NT2/D1 (cell line): ENCODE results near the gene CYP1A2.
"Not testable (repeated sequence)": the region's sequence is repeated elsewhere in the genome, so short reads cannot be mapped to it uniquely, and the experiment has no call there.

ENCODE experiments used
- DNase-seq: peaks from one replicate; pipeline ENCODE4 v3.0.0-alpha.2; 2011; ENCODE audit warnings: low read depth, low spot score
- H3K27me3 ChIP-seq: 2 replicates; pipeline ENCODE4 v1.6.0; 2011; ENCODE audit warnings: mild to moderate bottlenecking; ENCODE audit not compliant: insufficient read length, insufficient read depth
- H3K36me3 ChIP-seq: 2 replicates; pipeline ENCODE4 v1.6.1; 2011; ENCODE audit warnings: mild to moderate bottlenecking, low read length, mixed read lengths; ENCODE audit not compliant: insufficient read depth, insufficient read length
- H3K4me1 ChIP-seq: 2 replicates; pipeline ENCODE4 v1.5.1; 2011; ENCODE audit not compliant: insufficient read depth, insufficient read length
- H3K4me3 ChIP-seq: 2 replicates; pipeline ENCODE4 v1.5.1; 2011; ENCODE audit warnings: low read depth; ENCODE audit not compliant: insufficient read length
- H3K9ac ChIP-seq: 2 replicates; pipeline ENCODE4 v1.6.0; 2011; ENCODE audit warnings: low read depth; ENCODE audit not compliant: insufficient read length
- H3K9me3 ChIP-seq: 2 replicates; pipeline ENCODE4 v1.5.1; 2011; ENCODE audit warnings: mild to moderate bottlenecking, low read length; ENCODE audit not compliant: insufficient read depth
- SUZ12 ChIP-seq: IDR thresholded peaks from 2 replicates; pipeline ENCODE4 v1.6.1; 2011; ENCODE audit not compliant: insufficient read length, insufficient read depth; ENCODE audit errors: extremely low read depth
- YY1 ChIP-seq: IDR thresholded peaks from 2 replicates; pipeline ENCODE4 v1.6.1; 2011; ENCODE audit not compliant: insufficient read length, insufficient read depth
- ZNF274 ChIP-seq: IDR thresholded peaks from 2 replicates; pipeline ENCODE4 v1.6.1; 2011; ENCODE audit warnings: mild to moderate bottlenecking, low read depth, low read length

The CYP1A2 gene

GRCh38 chr15:74723187-74723586 is 25.5 kb upstream of the CYP1A2 start:
- no peak overlapping the region for H3K4me3 ChIP-seq
- H3K36me3 ChIP-seq: no peaks in the 10 kb centered on the region
- H3K9ac ChIP-seq: no peak overlapping the region
- peaks cover 11% of the 10 kb centered on the region for H3K4me1 ChIP-seq
- H3K9me3 ChIP-seq: peaks cover 6% of the 10 kb centered on the region; the same call in 1 of the 2 replicates
- TF ChIP-seq ZNF274 (no peak), YY1 (no peak), SUZ12 (no peak)
- no peak for DNase-seq
- H3K27me3 ChIP-seq: peaks cover 46% of the 10 kb centered on the region

- no peaks in the 10 kb centered on the region for H3K36me3 ChIP-seq
- no peak for TF ChIP-seq SUZ12
- no peak for TF ChIP-seq YY1
- no peak for TF ChIP-seq ZNF274
- H3K9ac ChIP-seq: no peak overlapping the region
- no peak overlapping the region for H3K4me3 ChIP-seq
- H3K27me3 ChIP-seq: peaks cover 46% of the 10 kb centered on the region
- DNase-seq: peak; percentile 60
- H3K4me1 ChIP-seq: peaks cover 11% of the 10 kb centered on the region
- peaks cover 6% of the 10 kb centered on the region; the same call in 1 of the 2 replicates for H3K9me3 ChIP-seq
Observed at GRCh38 chr15:74723754-74724334, 24.8 kb upstream of the CYP1A2 start.

GRCh38 chr15:74724570-74725224 is 23.9 kb upstream of the CYP1A2 start:
- no peak for DNase-seq
- H3K4me1 ChIP-seq: peaks cover 11% of the 10 kb centered on the region
- peaks cover 6% of the 10 kb centered on the region; the same call in 1 of the 2 replicates for H3K9me3 ChIP-seq
- no peak overlapping the region for H3K4me3 ChIP-seq
- H3K36me3 ChIP-seq: no peaks in the 10 kb centered on the region
- H3K9ac ChIP-seq: no peak overlapping the region
- no peak for TF ChIP-seq ZNF274
- peaks cover 46% of the 10 kb centered on the region for H3K27me3 ChIP-seq

- peaks cover 11% of the 10 kb centered on the region for H3K4me1 ChIP-seq
- H3K36me3 ChIP-seq: no peaks in the 10 kb centered on the region
- H3K9me3 ChIP-seq: peaks cover 6% of the 10 kb centered on the region; the same call in 1 of the 2 replicates
- peak within 1 kb of the TSS; percentile 68 for H3K4me3 ChIP-seq
- DNase-seq: no peak
- TF ChIP-seq ZNF274 (no peak), SUZ12 (no peak), YY1 (no peak)
- H3K9ac ChIP-seq: peak within 1 kb of the TSS; percentile 84
- peaks cover 46% of the 10 kb centered on the region for H3K27me3 ChIP-seq
Observed at GRCh38 chr15:74725225-74725774, 23.3 kb upstream of the CYP1A2 start, which contains the start of gene CYP1A1. CYP1A1 (minus strand) TSS chr15:74725528; CDS start chr15:74723097, 2,431 bp downstream.

GRCh38 chr15:74725845-74726773 is 22.5 kb upstream of the CYP1A2 start:
- H3K27me3 ChIP-seq: peaks cover 47% of the 10 kb centered on the region
- DNase-seq: no peak
- peak overlapping the region; percentile 84 for H3K9ac ChIP-seq
- TF ChIP-seq ZNF274 (no peak), SUZ12 (no peak), YY1 (no peak)
- H3K9me3 ChIP-seq: peaks cover 6% of the 10 kb centered on the region; the same call in 1 of the 2 replicates
- peak overlapping the region; percentile 68 for H3K4me3 ChIP-seq
- peaks cover 11% of the 10 kb centered on the region for H3K4me1 ChIP-seq
- no peaks in the 10 kb centered on the region for H3K36me3 ChIP-seq

- Histone ChIP-seq H3K9me3 (peaks cover 6% of the 10 kb centered on the region; the same call in 1 of the 2 replicates), H3K4me1 (peaks cover 13% of the 10 kb centered on the region), H3K27me3 (peaks cover 49% of the 10 kb centered on the region), H3K9ac (peak overlapping the region; percentile 73), H3K36me3 (no peaks in the 10 kb centered on the region), H3K4me3 (peak overlapping the region; percentile 68)
- TF ChIP-seq ZNF274 (no peak), SUZ12 (no peak), YY1 (no peak)
- DNase-seq: no peak
Observed at GRCh38 chr15:74726774-74727164, 21.9 kb upstream of the CYP1A2 start.

GRCh38 chr15:74727727-74728126 is 20.9 kb upstream of the CYP1A2 start:
- H3K9me3 ChIP-seq: peaks cover 6% of the 10 kb centered on the region; the same call in 1 of the 2 replicates
- no peak for DNase-seq
- no peak overlapping the region for H3K9ac ChIP-seq
- H3K27me3 ChIP-seq: peaks cover 44% of the 10 kb centered on the region
- TF ChIP-seq ZNF274 (no peak), YY1 (no peak), SUZ12 (no peak)
- peaks cover 13% of the 10 kb centered on the region for H3K4me1 ChIP-seq
- H3K36me3 ChIP-seq: no peaks in the 10 kb centered on the region
- H3K4me3 ChIP-seq: no peak overlapping the region

- not testable (repeated sequence) for DNase-seq, H3K9me3 ChIP-seq, H3K36me3 ChIP-seq, H3K9ac ChIP-seq, H3K4me3 ChIP-seq
- peaks cover 13% of the 10 kb centered on the region for H3K4me1 ChIP-seq
- peaks cover 49% of the 10 kb centered on the region for H3K27me3 ChIP-seq
Observed at GRCh38 chr15:74728699-74729098, 19.9 kb upstream of the CYP1A2 start.

- DNase-seq, H3K9ac ChIP-seq, H3K4me3 ChIP-seq, H3K36me3 ChIP-seq, H3K9me3 ChIP-seq: not testable (repeated sequence)
- Histone ChIP-seq H3K27me3 (peaks cover 46% of the 10 kb centered on the region), H3K4me1 (peaks cover 13% of the 10 kb centered on the region)
Observed at GRCh38 chr15:74729372-74729771, 19.3 kb upstream of the CYP1A2 start.
